GM19035 (cell line): ENCODE data around the gene VGF.
"Not testable (repeated sequence)": the region's sequence is repeated elsewhere in the genome, so short reads cannot be mapped to it uniquely, and the experiment has no call there.

Source experiments
- ATAC-seq: cut with Tn5 transposase; IDR thresholded peaks from one replicate; pipeline ENCODE4 v1.9.1; 2021; ENCODE audit not compliant: unreplicated experiment

Gene VGF

DNA sequence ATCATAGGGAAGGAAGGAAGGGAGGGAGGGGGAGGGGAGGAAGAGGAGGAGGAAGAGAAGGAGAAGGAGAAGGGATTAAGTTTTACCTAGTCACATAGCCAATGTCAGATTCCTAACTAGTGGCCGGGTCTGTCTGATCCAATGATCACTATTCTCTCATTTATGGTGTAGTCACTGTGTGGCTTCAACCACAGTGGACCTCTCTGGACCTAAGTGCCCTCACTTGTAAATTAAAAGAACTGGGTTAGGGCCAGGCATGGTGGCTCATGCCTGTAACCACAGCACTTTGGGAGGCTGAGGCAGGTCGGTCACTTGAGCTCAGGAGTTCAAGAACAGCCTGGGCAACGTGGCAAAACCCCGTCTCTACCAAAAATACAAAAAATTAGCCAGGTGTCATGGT, 45.1 kb downstream of the VGF start:
- no peak for ATAC-seq

DNA sequence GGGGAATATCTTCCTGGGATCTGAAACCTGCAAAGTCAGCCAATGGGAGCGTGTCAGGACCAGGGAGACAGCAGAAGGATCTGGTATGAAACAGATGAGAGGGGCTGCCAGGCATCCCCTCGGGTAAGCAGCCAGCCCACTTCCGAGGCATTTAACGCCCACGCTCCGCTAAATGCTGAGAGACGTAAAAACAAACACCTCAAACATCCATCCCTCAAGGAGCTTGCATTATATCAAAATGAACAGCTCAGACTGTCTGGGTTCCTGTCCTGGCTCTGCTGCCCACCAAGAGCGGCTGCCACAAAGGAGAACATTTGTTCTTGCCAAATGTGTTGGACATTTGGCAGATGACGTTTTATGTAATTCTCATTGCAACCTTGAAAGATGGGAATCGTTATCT, 45.5 kb downstream of the VGF start:
- no peak for ATAC-seq

DNA sequence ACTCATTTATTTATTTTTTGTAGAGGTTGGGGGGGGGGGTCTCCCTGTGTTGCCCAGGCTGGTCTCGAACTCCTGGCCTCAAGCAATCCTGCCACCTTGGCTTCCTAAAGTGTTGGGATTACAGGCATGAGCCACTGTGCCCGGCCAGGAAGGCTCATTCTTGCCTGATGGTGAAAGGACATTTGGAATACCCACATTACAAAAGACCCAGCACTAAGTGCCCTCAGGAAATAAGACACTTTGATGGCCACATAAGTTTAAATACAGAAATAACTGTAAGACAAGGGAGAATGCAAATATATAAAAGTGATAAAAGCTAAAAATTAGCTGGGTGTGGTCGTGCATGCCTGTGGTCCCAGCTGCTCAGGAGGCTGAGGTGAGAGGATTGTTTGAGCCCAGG, 46.5 kb downstream of the VGF start:
- no peak for ATAC-seq

DNA sequence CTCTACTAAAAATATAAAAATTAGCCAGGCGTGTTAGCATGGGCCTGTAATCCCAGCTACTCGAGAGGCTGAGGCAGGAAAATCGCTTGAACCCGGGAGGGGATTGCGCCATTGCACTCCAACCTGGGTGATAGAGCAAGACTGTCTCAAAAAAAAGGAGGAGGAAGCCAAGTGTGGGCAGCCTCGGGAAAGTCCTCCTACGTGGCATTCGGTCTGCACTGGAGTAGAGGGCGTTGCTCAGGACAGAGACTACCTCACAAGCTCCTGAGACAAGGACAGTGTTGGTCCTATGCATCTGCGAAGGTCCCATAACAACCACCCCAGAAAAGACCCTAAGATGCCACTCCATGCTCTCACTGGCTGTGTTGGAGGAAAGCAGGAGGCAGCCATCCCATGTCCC, 48.5 kb downstream of the VGF start:
- no peak for ATAC-seq

DNA sequence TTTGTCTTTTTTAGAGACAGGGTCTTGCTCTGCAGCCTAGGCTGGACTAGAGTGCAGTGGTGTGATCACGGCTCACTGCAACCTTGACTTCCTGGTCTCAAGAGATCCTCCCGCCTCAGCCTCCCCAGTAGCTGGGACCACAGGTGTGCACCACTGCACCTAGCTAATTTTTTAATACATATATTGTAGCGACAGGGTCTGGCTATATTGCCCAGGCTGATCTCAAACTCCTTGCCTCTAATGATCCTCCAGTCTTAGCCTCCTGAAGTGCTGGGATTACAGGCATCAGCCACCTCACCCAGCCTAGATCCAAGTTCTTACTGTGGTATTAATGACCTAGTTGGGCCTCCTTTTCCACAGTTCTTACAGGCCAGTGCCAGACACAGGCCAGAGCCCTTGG, 50.2 kb downstream of the VGF start:
- ATAC-seq, result no peak

DNA sequence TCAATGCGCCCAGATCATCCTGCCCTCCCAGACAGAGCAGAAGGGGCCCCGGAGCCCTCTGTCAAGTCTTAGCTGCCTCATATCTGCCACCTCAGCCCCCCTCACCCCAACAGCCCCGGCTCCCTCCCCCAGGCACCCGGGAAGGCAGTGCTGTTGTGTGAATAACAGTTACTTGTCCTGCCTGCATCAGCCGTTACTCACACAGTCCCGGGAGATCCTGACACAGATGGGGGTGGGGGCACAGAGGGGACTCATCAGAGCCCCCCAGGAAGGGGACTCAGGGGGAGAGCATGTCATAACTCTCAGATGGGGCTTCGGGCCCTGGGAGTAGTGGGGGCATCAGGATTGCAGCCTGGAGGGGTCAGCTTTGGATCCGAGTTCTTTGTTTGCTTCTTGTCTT, 50.9 kb downstream of the VGF start:
- ATAC-seq, result no peak

DNA sequence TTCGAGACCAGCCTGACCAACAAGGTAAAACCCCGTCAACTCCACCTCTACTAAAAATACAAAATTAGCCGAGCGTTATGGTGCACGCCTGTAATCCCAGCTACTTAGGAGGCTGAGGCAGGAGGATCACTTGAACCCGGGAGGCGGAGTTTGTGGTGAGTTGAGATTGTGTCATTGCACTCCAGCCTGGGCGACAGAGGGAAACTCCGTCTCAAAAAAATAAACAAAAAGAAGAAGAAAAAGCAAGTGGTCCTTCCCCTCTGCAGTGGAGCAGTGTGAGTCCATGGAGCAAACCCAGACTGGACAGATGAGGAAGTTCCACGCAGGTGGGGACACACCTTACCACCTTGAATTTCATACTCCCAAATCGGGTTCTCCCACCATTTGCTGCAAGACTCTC, 51.5 kb downstream of the VGF start:
- no peak for ATAC-seq

DNA sequence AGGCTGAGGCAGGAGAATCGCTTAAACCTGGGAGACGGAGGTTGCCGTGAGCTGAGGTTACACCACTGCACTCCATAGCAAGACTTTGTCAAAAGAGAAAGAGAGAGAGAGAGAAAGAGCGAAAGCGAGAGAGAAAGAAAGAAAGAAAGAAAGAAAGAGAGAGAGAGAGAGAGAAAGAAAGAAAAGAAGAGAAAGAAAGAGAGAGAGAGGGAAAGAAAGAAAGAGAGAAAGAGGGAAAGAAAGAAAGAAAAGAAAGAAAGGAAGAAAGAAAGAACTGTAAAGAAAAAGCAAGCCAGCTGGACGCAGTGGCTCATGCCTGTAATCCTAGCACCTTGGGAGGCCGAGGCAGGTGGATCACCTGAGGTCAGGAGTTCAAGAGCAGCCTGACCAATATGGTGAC, 52.2 kb downstream of the VGF start:
- ATAC-seq, result not testable (repeated sequence)
